ENCODE data around the gene ZNF225.
"Not testable (repeated sequence)": the region's sequence is repeated elsewhere in the genome, so short reads cannot be mapped to it uniquely, and the experiment has no call there.

ZNF225 gene

DNA sequence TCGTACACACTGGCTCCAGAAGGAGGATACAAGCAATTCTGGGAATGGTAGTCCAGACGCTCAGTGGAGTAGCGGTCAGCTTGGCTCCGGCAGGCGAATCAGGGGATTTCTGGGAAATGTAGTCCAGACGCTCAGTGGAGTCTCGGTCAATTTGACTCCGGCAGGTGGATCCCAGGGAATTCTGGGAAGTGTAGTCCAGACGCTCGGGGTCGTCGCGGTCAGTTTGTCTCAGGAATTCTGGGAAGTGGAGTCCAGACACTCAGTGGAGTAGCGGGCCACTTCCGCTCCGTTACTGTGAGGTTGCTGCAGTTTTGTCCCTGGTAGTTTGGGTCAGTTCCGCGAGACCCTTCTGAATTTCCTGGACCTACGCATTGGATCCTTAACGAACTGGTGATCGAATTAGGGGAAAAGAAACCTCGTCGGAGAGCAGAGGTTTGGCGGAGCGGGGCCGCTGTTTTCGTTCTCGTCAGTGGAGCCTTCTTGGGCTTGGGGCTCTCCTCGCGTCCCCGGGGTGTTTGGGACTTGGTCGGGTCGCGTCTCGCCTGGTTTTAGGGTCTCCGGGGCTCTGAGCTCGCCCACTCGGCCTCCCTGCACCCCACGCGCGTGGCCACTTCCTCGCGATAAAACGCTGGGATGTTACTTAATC, at the start of gene ZNF225:
ZNF225 (plus strand) TSS at position 262 of the 646 bp plus-strand sequence. CDS start 2,429 bp downstream, outside the sequence.
- DNase-seq (ENCODE audit: low read depth): peak; percentile 71

DNA sequence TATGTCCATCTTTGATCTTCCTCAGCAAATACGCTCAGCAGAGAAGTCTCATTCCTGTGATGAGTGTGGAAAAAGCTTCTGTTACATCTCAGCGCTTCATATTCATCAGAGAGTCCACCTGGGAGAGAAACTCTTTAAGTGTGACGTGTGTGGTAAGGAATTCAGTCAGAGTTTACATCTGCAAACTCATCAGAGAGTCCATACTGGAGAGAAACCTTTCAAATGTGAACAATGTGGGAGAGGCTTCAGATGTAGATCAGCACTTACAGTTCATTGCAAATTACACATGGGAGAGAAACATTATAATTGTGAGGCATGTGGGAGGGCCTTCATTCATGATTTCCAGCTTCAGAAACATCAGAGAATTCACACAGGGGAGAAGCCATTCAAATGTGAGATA, 46.9 kb upstream of the ZNF225 start:
- no peak for DNase-seq (ENCODE audit: low read depth)

DNA sequence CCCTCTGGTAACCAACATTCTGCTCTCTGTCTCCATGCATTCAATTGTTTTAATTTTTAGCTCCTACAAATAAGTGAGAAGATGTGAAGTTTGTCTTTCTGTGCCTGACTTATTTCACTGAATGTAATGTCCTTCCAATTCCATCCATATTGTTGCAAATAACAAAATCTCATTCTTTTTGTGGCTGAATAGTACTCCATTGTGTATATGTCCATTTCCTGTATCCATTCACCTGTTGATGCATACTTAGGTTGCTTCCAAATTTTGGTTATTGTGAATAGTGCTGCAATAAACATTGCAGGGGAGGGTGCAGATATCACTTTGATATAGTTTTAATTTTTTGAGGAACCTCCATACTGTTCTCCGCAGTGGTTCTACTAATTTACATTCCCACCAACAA, 43.8 kb upstream of the ZNF225 start:
- DNase-seq (ENCODE audit: low read depth): no peak

DNA sequence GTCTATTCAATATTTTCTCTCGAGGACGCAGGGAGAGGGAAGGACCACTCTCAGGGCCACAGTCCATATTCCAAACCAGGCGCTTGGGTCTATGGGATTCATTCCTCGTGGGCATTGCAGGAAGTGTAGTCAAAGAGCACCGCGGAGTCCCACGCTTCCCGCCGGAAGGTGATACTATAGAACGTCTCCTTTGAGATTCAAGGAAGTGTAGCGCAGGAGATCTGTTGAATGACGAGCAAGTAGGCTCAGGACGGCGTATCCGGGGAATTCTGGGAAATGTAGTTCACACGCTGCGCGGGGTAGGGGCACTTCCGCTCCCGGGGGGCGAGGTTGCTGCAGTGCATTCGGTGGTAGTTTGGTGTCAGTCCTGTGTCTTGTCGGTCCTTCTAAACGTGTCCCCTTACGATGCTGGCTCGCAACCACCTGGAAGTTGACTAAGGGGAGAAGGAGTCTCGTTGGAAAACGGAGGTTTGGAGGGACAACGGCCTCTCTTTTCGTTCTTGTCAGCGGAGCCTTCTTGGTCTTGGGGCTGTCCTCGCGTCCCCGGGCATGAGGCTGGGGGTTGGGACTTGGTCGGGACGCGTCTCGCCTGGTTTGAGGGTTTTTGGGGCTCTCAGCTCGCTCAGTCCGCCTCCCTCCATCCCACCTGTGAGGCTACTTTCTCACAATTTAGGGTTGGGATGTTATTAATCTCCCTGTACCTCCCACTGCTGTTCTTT, 41.2 kb upstream of the ZNF225 start, which contains the start of gene ZNF284:
ZNF284 (plus strand) TSS at position 336 of the 719 bp plus-strand sequence. CDS start 4,231 bp downstream, outside the sequence.
- DNase-seq (ENCODE audit: low read depth): peak; percentile 70

DNA sequence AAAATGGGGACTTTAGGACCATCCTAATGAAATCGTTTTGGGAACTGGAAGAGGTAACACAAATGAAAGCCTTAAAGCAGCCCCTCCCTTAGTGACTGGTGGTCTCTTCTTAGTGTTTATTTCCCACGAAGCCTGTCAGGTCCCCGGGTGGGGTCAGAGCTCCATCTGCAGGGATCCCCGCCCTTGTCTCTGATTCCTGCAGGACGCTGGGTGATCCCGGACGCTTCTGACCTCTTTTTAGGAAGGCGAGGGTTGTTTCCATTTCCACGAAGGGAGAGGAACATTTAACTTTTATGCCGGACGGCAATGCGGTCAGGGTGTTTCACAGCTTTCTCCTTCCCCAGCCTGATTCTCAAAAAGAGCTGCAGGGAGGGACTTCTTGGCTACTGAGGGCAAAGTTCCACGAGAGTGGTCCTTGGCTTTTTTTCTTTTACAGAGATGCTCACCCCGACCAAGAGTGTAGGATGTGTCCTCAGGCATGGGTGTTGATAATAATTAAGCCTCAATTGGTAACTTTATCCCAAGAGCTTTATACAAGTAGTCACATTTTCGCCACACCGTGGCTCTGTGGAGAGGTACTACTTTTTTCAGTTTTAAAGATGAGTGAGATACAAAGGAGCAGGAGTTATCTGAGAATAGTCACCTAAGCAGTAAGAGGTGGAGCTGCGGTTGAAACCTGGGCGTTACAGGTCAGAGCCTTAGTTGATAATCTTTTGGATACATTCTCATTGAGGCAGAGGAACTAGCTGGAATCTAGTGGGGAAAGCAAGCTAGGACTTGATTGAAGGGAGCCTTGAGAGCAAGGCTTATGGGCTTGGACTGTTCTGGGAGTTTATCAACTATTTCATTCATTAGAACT, 40.4 kb upstream of the ZNF225 start:
- DNase-seq (ENCODE audit: low read depth): no peak

DNA sequence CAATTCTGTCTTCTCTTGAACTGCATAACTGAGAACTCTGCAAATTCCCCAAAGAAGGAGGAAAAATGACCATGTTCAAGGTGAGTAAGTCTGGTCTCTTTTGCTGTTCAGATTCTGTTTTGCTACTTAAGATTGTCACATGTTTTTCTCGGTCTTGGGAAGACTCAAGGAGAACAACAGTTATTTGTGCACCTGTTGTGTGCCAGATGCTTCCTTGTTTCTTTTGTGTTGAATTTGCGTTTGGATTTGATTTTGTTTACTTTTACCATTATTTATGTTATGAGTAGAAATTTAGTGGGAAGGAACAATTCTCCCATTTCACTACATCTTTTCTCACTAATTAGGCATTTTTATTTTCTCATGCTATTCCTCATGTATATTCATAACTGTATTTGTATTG, 36.9 kb upstream of the ZNF225 start:
- no peak for DNase-seq (ENCODE audit: low read depth)

DNA sequence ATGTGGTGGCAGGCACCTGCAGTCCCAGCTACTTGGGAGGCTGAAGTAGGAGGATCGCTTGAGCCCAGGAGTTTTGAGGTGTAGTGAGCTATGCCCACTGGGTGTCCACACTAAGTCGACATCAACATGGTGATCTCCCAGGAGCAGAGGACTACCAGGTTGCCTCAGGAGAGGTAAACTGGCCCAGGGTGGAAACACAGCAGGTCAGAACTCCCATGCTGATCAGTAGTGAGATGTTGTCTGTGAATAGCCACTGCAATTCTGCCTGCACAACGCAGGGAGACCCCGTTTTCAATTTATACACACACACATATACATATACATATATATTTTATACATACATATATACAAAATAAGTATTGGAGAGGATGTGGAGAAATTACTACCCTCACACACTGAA, 21.1 kb upstream of the ZNF225 start:
- no peak for DNase-seq (ENCODE audit: low read depth)

DNA sequence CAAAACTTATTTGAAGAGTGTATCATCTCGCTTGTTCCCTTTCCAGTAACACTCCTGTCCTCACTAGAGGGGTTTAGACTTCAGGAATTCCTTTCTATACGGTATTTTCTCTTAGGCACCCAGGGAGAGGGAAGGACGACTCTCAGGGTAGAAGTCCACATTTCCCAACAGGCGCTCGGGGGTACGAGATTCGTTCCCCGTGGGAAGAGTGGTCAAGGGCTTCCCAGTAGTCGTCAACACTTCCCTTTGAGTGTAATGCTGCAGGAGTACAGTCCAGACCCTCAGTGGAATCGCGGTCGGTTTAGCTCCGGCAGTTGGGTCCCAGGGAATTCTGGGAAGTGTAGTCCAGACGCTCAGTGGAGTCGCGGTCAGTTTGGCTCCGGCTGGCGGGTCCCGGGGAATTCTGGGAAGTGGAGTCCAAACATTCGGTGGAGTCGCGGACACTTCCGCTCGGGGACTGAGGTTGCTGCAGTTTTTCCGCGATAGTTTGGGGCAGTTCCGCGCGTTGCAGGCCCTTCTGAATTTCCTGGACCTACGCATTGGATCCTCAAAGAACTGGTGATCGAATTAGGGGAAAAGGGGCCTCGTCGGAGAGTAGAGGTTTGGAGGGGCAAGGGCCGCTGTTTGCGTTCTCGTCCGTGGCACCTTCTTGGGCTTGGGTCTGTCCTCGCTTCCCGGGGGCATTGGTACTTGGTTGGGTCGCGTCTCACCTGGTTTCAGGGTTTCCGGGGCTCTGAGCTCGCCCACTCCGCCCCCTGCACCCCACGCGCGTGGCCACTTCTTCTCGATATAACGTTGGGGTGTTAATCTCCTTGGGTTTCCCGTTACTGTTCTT, 19.1 kb upstream of the ZNF225 start, which contains the start of gene ZNF224:
ZNF224 (plus strand) TSS at position 431 of the 835 bp plus-strand sequence. CDS start 3,513 bp downstream, outside the sequence.
- DNase-seq (ENCODE audit: low read depth): peak; percentile 67

DNA sequence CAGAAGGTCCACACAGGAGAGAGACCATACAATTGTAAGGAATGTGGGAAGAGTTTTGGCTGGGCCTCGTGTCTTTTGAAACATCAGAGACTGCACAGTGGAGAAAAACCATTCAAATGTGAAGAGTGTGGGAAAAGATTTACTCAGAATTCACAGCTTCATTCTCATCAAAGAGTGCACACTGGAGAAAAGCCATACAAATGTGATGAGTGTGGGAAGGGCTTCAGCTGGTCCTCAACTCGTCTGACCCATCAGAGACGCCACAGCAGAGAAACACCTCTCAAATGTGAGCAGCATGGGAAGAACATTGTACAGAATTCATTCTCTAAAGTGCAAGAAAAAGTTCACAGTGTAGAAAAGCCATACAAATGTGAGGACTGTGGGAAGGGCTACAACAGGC, 5.4 kb upstream of the ZNF225 start:
- DNase-seq (ENCODE audit: low read depth): no peak

DNA sequence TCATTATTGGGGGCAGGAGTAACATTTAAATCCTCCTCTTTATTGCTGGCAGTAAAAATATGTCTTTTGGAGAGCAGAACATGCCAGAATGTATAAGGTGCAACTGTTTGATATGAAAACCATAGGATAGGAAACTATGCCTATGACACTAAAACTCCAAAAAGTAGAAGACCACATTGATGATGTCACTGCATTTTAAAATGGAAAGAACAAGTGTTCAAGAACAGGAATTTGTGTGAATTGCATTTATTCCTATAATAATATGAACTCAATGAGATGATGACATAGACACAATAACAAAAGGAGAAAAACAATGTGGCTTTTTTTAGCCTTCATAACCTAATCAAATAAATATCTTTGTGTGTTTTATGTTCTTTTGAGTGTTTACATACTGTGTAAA, 3.7 kb upstream of the ZNF225 start:
- DNase-seq (ENCODE audit: low read depth): no peak

DNA sequence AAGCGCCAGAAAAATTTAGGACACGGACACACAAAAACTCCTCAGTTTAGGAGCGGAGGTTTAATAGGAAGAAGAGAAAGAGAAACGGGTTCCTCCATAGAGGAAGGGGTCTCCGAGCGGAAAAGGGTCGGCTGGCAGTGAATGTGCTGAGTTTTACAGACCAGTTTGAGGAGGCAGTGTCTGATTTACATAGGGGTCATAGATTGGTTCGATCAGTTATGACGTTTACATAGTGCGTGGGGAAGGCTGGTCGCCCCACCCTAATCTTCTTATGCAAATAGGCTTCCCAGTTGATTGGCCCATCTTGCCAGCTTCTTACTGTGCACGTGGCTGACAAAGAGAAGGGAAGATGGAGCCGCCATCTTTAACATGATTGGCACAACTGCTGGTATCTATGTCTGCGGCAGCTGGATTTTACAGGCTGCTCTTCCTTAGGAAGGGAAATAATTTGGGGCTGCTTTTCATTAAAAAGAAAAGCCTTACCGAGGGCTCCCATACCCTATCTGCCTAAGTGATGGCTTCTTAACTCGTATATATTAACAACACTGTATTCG, 1.2 kb upstream of the ZNF225 start:
- no peak for DNase-seq (ENCODE audit: low read depth)

DNA sequence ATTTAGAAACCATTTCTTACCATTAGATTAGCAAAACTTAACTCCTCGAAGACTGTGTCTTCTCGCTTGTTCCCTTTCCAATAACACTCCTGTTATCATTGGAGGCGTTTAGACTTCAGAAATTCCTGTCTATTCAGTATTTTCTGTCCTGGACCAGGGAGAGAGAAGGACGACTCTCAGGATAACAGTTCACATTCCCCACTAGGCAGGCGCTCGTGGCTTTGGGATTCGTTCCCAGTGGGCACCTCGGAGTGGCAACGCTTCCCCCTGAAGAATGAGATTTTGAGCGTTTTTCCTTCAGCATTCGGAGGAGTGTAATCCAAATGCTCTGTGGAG, 429 bp upstream of the ZNF225 start:
- no peak for DNase-seq (ENCODE audit: low read depth)

DNA sequence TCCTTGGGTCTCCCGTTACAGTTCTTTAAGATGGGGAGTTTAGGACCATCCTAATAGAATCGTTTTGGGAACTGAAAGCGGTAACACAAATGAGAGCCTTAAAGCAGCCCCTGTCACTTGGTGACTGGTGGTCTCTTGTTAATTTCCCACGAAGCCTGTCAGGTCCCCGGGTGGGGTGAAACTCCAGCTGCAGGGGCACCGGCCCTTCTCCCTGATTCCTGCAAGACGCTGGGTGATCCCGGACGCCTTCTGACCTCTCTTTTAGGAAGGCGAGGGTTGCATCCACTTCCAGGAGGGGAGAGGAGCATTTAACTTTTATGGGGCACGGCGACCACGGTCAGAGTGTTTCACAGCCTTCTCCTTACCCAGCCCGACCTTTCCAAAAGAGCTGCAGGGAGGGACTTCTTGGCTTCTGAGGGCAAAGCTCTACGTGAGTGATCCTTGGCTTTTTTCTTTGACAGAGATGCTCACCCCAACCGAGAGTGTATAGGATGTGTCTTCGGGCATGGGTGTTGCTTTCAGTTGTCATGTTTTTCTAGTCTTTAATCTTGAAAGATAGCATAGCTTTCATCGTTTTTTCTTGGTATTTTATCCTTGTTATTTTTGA, 688 bp downstream of the ZNF225 start:
- DNase-seq (ENCODE audit: low read depth): no peak

DNA sequence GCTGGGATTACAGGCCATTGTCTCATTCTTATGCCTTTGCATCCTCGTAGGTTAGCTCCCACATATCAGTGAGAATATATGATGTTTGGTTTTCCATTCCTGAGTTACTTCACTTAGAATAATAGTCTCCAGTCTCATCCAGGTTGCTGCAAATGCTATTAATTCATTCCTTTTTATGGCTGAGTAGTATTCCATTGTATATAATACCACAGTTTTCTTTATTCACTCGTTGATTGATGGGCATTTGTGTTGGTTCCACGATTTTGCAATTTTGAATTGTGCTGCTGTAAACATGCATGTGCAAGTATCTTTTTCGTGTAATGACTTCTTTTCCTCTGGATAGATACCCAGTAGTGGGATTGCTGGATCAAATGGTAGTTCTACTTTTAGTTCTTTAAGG, 8.0 kb downstream of the ZNF225 start:
- DNase-seq (ENCODE audit: low read depth): not testable (repeated sequence)

DNA sequence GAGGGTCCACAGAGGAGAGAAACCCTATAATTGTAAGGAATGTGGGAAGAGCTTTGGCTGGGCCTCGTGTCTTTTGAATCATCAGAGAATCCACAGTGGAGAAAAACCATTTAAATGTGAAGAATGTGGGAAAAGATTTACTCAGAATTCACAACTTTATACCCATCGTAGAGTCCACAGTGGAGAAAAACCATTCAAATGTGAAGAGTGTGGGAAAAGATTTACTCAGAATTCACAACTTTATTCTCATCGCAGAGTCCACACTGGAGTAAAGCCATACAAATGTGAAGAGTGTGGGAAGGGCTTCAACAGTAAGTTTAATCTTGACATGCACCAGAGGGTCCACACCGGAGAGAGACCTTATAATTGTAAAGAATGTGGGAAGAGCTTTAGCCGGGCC, 18.8 kb downstream of the ZNF225 start:
- no peak for DNase-seq (ENCODE audit: low read depth)

DNA sequence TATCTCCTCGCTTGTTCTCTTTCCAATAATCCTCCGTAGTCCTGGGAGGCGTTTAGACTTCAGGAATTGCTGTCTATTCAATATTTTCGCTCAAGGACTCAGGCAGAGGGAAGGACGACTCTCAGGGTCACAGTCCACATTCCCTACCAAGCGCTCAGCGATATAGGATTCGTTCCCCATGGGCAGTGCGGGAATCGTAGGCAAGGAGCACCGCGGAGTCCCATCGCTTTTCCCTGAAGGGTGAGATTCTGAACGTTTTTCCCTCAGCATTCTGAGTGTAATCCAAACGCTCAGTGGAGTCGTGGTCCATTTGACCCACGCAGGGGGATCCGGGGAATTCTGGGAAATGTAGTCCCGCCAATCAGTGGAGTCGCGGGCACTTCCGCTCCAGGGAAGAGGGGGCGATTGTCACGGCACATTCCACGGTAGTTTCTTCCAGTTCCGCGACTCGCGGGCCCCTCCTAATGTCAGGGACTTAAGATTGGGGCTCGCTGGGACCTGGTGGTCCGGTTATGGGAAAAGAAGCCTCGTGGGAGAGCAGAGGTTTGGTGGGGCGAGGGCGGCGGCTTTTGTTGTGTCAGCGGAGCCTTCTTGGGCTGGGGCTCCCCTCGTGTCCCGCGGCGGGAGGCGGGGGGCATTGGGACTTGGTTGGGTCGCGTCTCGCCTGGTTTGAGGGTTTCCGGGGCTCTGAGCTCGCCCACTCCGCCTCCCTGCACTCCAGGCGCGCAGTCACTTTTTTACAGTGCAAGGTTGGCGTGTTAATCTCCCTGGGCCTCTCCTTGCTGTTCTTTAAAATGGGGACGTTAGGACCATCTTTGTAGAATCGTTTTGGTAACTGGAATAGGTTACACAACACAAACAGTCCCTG, 28.2 kb downstream of the ZNF225 start, which contains the start of gene ZNF234:
ZNF234 (plus strand) TSS at position 364 of the 868 bp plus-strand sequence. CDS start 3,079 bp downstream, outside the sequence.
- peak; percentile 57 for DNase-seq (ENCODE audit: low read depth)

DNA sequence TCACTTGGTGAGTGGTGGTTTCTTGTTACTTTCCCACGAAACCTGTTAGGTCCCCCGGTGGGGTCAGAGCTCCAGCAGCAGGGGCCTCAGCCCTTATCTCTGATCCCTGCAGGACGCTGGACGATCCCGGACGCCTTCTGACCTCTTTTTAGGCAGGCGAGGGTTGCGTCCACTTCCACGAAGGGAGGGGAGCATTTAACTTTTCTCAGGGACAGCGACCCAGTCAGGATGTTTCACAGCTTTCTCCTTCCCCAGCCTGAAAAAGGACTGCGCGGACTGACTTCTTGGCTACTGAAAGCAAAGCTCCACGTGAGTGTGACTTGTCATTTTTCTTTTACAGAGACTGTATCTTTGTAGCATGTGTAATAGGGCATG, 28.8 kb downstream of the ZNF225 start:
- DNase-seq (ENCODE audit: low read depth): no peak

DNA sequence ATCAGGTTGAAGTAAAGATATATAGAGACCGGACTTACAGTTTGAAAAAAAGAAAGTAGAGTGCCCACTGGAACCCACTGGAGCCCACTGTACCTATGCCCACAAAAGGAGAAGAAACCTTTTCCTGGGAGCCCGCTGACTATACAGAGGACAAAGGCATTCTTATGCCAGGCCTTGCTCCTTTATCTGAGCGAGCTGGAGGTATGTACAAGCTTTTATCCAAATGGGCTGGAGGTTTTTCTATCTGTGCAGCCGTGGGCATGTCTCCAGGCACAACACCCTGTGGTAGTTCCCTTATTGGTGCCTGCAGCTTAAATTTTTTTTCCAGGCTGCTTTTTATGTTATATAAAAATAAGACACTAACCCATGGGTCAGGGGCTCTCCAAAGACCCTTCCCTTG, 36.6 kb downstream of the ZNF225 start:
- DNase-seq (ENCODE audit: low read depth): no peak

DNA sequence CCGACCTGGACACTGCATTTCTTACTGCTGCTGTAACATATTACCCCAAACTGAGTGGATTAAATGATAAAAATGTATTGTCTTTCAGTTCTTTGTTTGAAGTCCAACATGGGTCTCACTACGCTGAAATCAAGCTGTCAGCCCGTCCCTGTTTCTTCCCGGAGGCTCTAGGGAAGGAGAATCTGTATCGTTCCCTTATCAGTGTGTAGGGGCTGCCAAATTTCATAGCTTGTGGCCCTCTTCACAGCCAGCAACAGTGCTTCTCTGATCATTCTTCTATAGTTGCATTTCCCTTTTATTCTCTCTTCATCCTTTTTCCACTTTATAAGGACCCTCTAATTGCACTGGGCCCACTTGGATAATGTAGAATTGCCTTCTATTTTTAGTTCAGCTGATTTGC, 38.3 kb downstream of the ZNF225 start:
- DNase-seq (ENCODE audit: low read depth): no peak

DNA sequence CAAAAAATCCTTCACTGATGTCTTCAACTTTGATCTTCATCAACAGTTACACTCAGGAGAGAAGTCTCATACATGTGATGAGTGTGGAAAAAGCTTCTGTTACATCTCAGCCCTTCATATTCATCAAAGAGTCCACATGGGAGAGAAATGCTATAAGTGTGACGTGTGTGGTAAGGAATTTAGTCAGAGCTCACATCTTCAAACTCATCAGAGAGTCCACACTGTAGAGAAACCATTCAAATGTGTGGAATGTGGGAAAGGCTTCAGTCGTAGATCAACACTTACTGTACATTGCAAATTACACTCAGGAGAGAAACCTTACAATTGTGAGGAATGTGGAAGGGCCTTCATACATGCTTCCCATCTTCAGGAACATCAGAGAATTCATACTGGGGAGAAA, 43.3 kb downstream of the ZNF225 start:
- DNase-seq (ENCODE audit: low read depth): no peak
